AG04449 (cell line): ENCODE results near the gene SOX5.

ENCODE experiments used
- CTCF ChIA-PET: fragments of 350-600 bp; formaldehyde crosslinking; extraction: SDS; loops from one replicate; lab custom pipeline; 2021; ENCODE audit warnings: antibody characterized with exemption; lab: Yijun Ruan, JAX
- POLR2A ChIA-PET: fragments of 400-600, 350-600 bp; formaldehyde crosslinking; extraction: SDS; loops from one replicate; lab custom pipeline; 2020; ENCODE audit warnings: antibody characterized with exemption, inconsistent platforms; lab: Yijun Ruan, JAX
- DNase-seq: peaks from one replicate; pipeline ENCODE4 v3.0.0-alpha.2; 2010; ENCODE audit warnings: low read depth, low spot score
- H3K4me3 ChIP-seq: 2 replicates; pipeline ENCODE4 v1.5.1; 2011; ENCODE audit warnings: low read depth, mild to moderate bottlenecking, control low read depth, low read length
- TF ChIP-seq, protein P1 (sequence below): IDR thresholded peaks from one replicate; pipeline ENCODE4 v1.5.1; 2011; ENCODE audit warnings: mild to moderate bottlenecking, moderate library complexity, low read length, control low read depth, inconsistent platforms; ENCODE audit not compliant: insufficient read depth; ENCODE audit errors: missing control alignments

Gene SOX5

DNA sequence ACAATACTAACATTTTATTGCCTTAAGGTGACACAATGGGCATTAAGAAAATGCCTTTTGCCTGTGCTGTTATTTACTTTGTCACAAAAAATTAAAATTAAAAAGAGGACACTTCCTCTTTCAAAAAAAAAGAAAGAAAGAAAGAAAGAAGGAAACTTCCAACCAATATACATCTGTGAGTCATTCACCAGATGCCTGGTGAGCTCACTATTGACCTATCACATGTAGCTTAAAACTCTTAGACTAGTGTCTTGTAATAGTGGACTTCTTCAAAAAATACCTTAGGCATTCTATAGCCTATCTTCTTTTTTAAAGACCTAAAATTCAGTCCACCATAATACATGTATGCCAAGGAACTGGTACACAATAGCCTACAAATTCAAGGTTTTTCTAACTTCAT, 4.9 kb upstream of the SOX5 start:
- TF ChIP-seq, protein P1, sequence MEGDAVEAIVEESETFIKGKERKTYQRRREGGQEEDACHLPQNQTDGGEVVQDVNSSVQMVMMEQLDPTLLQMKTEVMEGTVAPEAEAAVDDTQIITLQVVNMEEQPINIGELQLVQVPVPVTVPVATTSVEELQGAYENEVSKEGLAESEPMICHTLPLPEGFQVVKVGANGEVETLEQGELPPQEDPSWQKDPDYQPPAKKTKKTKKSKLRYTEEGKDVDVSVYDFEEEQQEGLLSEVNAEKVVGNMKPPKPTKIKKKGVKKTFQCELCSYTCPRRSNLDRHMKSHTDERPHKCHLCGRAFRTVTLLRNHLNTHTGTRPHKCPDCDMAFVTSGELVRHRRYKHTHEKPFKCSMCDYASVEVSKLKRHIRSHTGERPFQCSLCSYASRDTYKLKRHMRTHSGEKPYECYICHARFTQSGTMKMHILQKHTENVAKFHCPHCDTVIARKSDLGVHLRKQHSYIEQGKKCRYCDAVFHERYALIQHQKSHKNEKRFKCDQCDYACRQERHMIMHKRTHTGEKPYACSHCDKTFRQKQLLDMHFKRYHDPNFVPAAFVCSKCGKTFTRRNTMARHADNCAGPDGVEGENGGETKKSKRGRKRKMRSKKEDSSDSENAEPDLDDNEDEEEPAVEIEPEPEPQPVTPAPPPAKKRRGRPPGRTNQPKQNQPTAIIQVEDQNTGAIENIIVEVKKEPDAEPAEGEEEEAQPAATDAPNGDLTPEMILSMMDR: no peak
- no peak for DNase-seq
- CTCF ChIA-PET: no interaction called here
- POLR2A ChIA-PET: no interaction called here
- H3K4me3 ChIP-seq: no peak overlapping the region

DNA sequence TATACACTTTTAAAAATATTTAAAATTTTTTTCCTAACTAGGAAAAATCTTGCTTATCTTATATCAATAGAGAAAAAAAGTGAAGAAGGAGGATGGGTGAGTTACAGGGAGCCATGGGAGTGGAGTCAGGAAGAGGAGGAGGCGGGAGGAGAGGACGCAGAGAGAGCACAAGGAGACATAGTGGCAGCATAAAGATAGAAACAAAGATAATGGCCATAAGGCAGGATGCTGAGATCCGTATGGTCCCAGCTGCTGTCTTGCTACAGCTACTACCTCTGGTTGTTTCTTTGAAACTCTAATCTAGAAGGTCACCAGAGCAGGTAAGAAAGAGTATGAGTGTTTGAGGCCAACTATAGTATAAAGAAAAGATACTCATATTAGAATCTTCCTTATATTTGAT, 2.6 kb upstream of the SOX5 start:
- TF ChIP-seq, protein P1: no peak
- POLR2A ChIA-PET: no interaction called here
- DNase-seq: no peak
- no peak overlapping the region for H3K4me3 ChIP-seq
- CTCF ChIA-PET: no interaction called here

DNA sequence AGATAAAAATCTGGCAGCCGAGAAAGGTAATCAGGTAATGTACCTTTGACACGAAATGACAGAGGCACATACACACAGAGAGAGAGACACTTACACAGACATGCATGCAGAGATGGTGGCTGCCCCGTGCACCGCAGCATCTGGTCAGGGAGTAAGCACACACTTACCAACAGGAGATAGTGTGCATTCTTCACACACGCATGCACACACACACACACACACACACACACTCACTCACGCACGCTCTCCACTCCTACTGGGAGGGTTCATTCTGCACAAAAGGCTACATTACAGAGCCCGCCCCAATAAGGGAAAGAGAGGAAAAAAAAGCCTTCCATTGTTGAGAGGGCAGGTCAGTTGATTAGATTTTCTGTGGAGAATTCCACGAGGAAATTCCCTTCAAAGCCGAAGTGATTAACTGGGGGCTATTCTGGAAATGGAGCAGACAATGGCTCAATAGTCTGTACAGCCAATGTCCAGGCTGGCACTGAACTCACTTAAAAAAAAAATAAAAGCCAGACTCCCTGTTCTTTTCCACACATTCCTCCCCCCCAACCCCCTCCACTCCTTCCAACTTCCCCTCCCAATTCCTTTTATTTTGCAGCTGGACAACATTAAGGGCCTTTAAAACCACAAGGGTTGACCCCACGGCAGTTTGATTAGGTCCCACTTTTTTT, 1.4 kb upstream of the SOX5 start:
- TF ChIP-seq, protein P1: no peak
- POLR2A ChIA-PET: no interaction called here
- H3K4me3 ChIP-seq: no peak overlapping the region
- CTCF ChIA-PET: no interaction called here
- DNase-seq: no peak

DNA sequence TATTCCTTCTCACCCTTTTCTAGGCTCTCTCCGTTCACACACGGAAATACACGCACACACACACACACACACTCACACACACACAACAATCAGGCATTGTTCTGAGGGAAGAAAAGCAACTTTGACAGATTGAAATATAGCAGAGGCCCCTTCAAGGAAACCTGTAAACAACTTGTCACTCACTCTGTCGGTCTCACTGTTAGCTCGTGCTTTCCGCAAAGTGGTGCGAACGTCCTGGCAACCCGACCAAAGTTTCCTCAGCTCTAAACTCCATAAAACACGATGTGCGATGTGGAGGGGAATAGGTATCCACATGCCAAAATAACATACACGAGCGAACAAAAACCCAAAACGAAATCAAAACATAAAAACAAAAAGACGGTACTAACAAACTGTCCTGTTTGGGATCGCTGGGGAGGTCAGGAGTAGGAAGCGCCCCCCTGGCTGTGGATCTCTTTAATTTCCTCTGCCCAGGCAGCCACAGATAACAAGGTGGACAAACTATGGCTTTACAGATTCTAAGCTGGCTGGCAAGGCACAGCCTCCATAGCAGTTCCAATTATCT, 822 bp upstream of the SOX5 start:
- TF ChIP-seq, protein P1: no peak
- ChIA-PET CTCF (no interaction called here), POLR2A (no interaction called here)
- no peak for DNase-seq
- no peak overlapping the region for H3K4me3 ChIP-seq

DNA sequence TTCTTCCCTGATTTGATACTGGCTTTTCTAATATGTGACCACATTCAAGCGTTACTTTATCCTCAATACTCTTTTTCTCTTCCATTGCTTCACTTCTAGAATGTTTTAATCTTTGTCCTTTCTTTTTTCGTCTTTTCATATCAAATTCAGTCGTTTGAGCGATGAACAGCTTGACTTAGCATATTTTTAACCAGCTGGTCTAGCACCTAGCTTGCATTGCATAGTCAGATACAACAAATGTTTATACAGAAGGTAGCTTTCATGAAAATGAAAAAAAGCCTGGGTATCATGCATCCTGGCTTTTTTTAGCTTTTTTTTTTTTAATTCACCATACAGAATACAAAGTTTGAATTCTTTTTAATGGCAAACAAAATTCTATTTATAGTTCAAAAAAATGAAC, 1.2 kb downstream of the SOX5 start:
- no peak overlapping the region for H3K4me3 ChIP-seq
- ChIA-PET CTCF (no interaction called here), POLR2A (no interaction called here)
- TF ChIP-seq, protein P1: no peak
- no peak for DNase-seq

DNA sequence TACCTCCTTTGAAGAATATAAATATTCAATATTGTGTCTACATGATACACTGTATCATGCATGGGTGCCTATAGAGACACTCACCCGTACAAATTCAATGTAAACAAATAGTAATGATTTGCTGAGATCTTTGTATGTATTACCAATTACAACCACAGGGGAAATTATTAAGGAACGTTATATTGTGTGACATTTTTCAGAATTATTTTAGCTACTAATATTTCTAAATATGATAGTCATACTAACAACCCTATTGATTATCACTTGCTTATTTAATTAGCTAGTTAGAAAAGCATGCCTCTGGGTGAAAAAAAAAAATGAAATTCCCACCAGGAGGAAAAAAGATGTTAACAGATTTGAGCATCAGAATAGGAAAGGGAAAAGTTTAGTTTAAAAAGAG, 2.1 kb downstream of the SOX5 start:
- POLR2A ChIA-PET: no interaction called here
- CTCF ChIA-PET: no interaction called here
- DNase-seq: no peak
- TF ChIP-seq, protein P1: no peak
- H3K4me3 ChIP-seq: no peak overlapping the region
